Caco-2 (cell line): ENCODE measurements around the gene TLR1. TPM values are rescaled to one million over a fixed set of nuclear protein-coding genes. Genes with fewer than 3 reads are reported as not detected.

Experiments
- BruUV-seq: library from RNA; stranded (reverse); fragments of 400-500 nt; replicated peaks from 2 replicates; lab custom pipeline; 2021; lab: Mats Ljungman, UMichigan
- CTCF ChIA-PET: fragments of 300-600 bp; sonication (Branson Sonifier 250); formaldehyde crosslinking; loops from one replicate; lab custom pipeline; 2022; ENCODE audit warnings: antibody characterized with exemption; lab: Charles Lee
- POLR2A ChIA-PET: fragments of 300-600 bp; sonication (Branson Sonifier 250); formaldehyde crosslinking; loops from one replicate; lab custom pipeline; 2022; ENCODE audit warnings: antibody characterized with exemption; lab: Charles Lee
- DNase-seq, 2 experiments: peaks; one replicate each; pipeline versions ENCODE4 v3.0.0 to v3.0.0-alpha.2; 2020 to 2022
- H3K27me3 ChIP-seq: replicated peaks from 2 replicates; pipeline ENCODE4 v1.6.0; 2011; ENCODE audit warnings: low read length; ENCODE audit not compliant: control insufficient read depth, insufficient read depth
- H3K36me3 ChIP-seq: 2 replicates; pipeline ENCODE4 v1.5.1; 2011; ENCODE audit warnings: low read length; ENCODE audit not compliant: control insufficient read depth, insufficient read depth
- H3K4me1 ChIP-seq: fragments of 250-450 bp; sonication (Bioruptor Pico); 2 replicates; pipeline ENCODE4 v1.5.1; 2020; ENCODE audit warnings: mild to moderate bottlenecking
- H3K4me3 ChIP-seq: 2 replicates; pipeline ENCODE4 v1.5.1; 2011; ENCODE audit warnings: low read depth, mild to moderate bottlenecking, control low read depth, low read length
- H3K9me3 ChIP-seq: fragments of 250-450 bp; sonication (Bioruptor Pico); 2 replicates; pipeline ENCODE4 v1.5.1; 2020; ENCODE audit warnings: mild to moderate bottlenecking, moderate library complexity
- H3K27ac Mint-ChIP-seq: one replicate; pipeline ENCODE4 v1.8.0; 2022; ENCODE audit warnings: mixed read lengths; ENCODE audit not compliant: unreplicated experiment
- H3K27me3 Mint-ChIP-seq: one replicate; pipeline ENCODE4 v1.8.0; 2022; ENCODE audit warnings: mixed read lengths; ENCODE audit not compliant: insufficient read depth, unreplicated experiment
- H3K36me3 Mint-ChIP-seq: one replicate; pipeline ENCODE4 v1.8.0; 2022; ENCODE audit warnings: mild to moderate bottlenecking, mixed read lengths; ENCODE audit not compliant: insufficient read depth, unreplicated experiment
- H3K4me1 Mint-ChIP-seq: one replicate; pipeline ENCODE4 v1.8.0; 2022; ENCODE audit warnings: low read depth, mixed read lengths; ENCODE audit not compliant: unreplicated experiment
- H3K4me3 Mint-ChIP-seq: one replicate; pipeline ENCODE4 v1.8.0; 2022; ENCODE audit warnings: mild to moderate bottlenecking, moderate library complexity, mixed read lengths; ENCODE audit not compliant: unreplicated experiment
- H3K9me3 Mint-ChIP-seq: one replicate; pipeline ENCODE4 v1.8.0; 2022; ENCODE audit warnings: mixed read lengths; ENCODE audit not compliant: unreplicated experiment
- CTCF ChIP-seq, 2 experiments: fragments of 200-600 bp in 1 of 2; IDR thresholded peaks; 1 replicate in 1 of 2; 2 replicates in 1 of 2; pipeline versions ENCODE4 v1.5.1 to v1.8.0; 2011 to 2022; ENCODE audit warnings: antibody characterized with exemption in 1 of 2, control low read depth in 1 of 2, inconsistent platforms in 1 of 2, low read depth in 1 of 2, low read length in 1 of 2, mild to moderate bottlenecking in 1 of 2, moderate library complexity in 1 of 2; ENCODE audit not compliant: insufficient read depth in 1 of 2, severe bottlenecking in 1 of 2, unreplicated experiment in 1 of 2
- intact Hi-C: fragments of 100-400 bp; cut with micrococcal nuclease; formaldehyde crosslinking; loops from one replicate; pipeline ENCODE4 v1.10.0; 2022; ENCODE audit not compliant: unreplicated experiment
- total RNA-seq: library from RNA; stranded (reverse); gene quantifications from 2 replicates; pipeline ENCODE4 v1.2.3, GENCODE V29; 2022

TLR1 gene
- total RNA-seq, 1 experiment from 2014 or later, result not detected

- peaks cover 14% of the 10 kb centered on the region for H3K27me3 Mint-ChIP-seq
- BruUV-seq, result no TSS peak
- Histone ChIP-seq H3K36me3 (no peaks in the 10 kb centered on the region), H3K4me3 (no peak overlapping the region), H3K9me3 (no peaks in the 10 kb centered on the region; the same call in 1 of the 2 replicates), H3K4me1 (no peaks in the 10 kb centered on the region), H3K27me3 (no peaks in the 10 kb centered on the region)
- DNase-seq, result no peak
- H3K27ac Mint-ChIP-seq, result no peak overlapping the region
- intact Hi-C loops, result no loop called here
- CTCF ChIA-PET, result no interaction called here
- no peaks in the 10 kb centered on the region for H3K9me3 Mint-ChIP-seq
- POLR2A ChIA-PET, result no interaction called here
- peaks cover 6% of the 10 kb centered on the region for H3K4me1 Mint-ChIP-seq
- H3K4me3 Mint-ChIP-seq, result no peak overlapping the region
- no peak for TF ChIP-seq CTCF (IDR thresholded peaks at IDR 0.05; ENCODE audit: insufficient read depth in 1 of 2, low read depth in 1 of 2, low read length in 1 of 2, severe bottlenecking in 1 of 2, unreplicated experiment in 1 of 2)
- H3K36me3 Mint-ChIP-seq, result no peaks in the 10 kb centered on the region
Measured at GRCh38 chr4:38791010-38791409, 13.6 kb downstream of the TLR1 start.

GRCh38 chr4:38788317-38788716 lies 16.3 kb downstream of the TLR1 start:
- CTCF ChIA-PET, result no interaction called here

GRCh38 chr4:38787693-38788092 lies 16.9 kb downstream of the TLR1 start:
- Mint-ChIP-seq H3K9me3 (no peaks in the 10 kb centered on the region), H3K27me3 (peaks cover 6% of the 10 kb centered on the region), H3K36me3 (no peaks in the 10 kb centered on the region), H3K4me1 (peaks cover 6% of the 10 kb centered on the region), H3K27ac (no peak overlapping the region), H3K4me3 (no peak overlapping the region)
- intact Hi-C loops, result no loop called here
- Histone ChIP-seq H3K4me1 (no peaks in the 10 kb centered on the region), H3K27me3 (no peaks in the 10 kb centered on the region), H3K36me3 (no peaks in the 10 kb centered on the region), H3K9me3 (no peaks in the 10 kb centered on the region; the same call in 1 of the 2 replicates), H3K4me3 (no peak overlapping the region)
- no peak for TF ChIP-seq CTCF (IDR thresholded peaks at IDR 0.05; ENCODE audit: insufficient read depth in 1 of 2, low read depth in 1 of 2, low read length in 1 of 2, severe bottlenecking in 1 of 2, unreplicated experiment in 1 of 2)
- no peak for DNase-seq
- CTCF ChIA-PET, result no interaction called here
- no TSS peak for BruUV-seq
- POLR2A ChIA-PET, result no interaction called here

More at GRCh38 chr4:38788317-38788716, 16.3 kb downstream of the TLR1 start:
- no peaks in the 10 kb centered on the region; the same call in 1 of the 2 replicates for H3K9me3 ChIP-seq
- Mint-ChIP-seq H3K4me1 (peaks cover 6% of the 10 kb centered on the region), H3K27me3 (peaks cover 4% of the 10 kb centered on the region), H3K27ac (no peak overlapping the region), H3K4me3 (no peak overlapping the region), H3K36me3 (no peaks in the 10 kb centered on the region), H3K9me3 (no peaks in the 10 kb centered on the region)
- H3K27me3 ChIP-seq, result no peaks in the 10 kb centered on the region
- no peak for TF ChIP-seq CTCF (IDR thresholded peaks at IDR 0.05; ENCODE audit: insufficient read depth in 1 of 2, low read depth in 1 of 2, low read length in 1 of 2, severe bottlenecking in 1 of 2, unreplicated experiment in 1 of 2)
- no peak for DNase-seq
- no TSS peak for BruUV-seq
- H3K4me1 ChIP-seq, result no peaks in the 10 kb centered on the region
- no peak overlapping the region for H3K4me3 ChIP-seq
- no peaks in the 10 kb centered on the region for H3K36me3 ChIP-seq
- intact Hi-C loops, result no loop called here
- POLR2A ChIA-PET, result no interaction called here
